Measurements from ENCODE around the gene LATS1. TPM values are rescaled to one million over a fixed set of nuclear protein-coding genes. Genes with fewer than 3 reads are reported as not detected.
A peak's percentile ranks its signal among the peaks of the same experiment; 100 is the strongest.

LATS1 gene
- total RNA-seq, 1 donor from 2014 or later = 11.9 TPM

DNA sequence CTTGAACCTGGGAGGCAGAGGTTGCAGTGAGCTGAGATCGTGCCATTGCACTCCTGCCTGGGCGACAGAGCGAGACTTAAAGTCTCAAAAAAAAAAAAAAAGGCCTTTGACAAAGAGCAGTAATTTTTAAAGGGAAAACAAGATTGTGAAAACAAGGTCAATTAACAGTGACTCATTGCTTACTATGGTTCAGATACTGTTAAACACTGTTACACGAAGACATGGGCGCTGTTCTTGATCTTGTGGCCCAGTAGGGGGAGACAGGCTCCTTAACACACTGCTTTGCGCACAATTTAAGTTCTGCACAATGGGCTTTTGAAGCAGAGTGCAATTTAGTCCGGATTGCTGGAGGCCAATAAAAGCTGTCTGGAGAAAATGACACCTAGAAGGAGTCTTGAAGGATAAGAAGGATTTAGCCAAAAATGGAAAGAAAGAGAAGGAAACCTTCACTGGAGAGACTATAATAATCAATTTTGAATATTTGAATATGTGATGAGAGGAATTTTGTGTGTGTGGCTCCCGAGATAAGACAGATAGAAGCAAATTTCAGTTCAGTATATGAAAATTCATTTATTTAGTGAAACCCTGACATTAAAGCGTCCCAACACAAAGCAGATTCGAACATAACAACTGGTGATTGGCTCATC, 6.0 kb upstream of the LATS1 start:
- H3K27ac ChIP-seq = no peak overlapping the region
- intact Hi-C loops (cut with DNase I) = no loop called here
- H3K27me3 ChIP-seq = no peaks in the 10 kb centered on the region
- no peak overlapping the region for H3K4me3 ChIP-seq
- no peaks in the 10 kb centered on the region for H3K4me1 ChIP-seq
- TF ChIP-seq, protein P1, sequence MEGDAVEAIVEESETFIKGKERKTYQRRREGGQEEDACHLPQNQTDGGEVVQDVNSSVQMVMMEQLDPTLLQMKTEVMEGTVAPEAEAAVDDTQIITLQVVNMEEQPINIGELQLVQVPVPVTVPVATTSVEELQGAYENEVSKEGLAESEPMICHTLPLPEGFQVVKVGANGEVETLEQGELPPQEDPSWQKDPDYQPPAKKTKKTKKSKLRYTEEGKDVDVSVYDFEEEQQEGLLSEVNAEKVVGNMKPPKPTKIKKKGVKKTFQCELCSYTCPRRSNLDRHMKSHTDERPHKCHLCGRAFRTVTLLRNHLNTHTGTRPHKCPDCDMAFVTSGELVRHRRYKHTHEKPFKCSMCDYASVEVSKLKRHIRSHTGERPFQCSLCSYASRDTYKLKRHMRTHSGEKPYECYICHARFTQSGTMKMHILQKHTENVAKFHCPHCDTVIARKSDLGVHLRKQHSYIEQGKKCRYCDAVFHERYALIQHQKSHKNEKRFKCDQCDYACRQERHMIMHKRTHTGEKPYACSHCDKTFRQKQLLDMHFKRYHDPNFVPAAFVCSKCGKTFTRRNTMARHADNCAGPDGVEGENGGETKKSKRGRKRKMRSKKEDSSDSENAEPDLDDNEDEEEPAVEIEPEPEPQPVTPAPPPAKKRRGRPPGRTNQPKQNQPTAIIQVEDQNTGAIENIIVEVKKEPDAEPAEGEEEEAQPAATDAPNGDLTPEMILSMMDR (IDR thresholded peaks at IDR 0.05) = peak; percentile 36 to 60 (median 39)
- H3K9me3 ChIP-seq = no peaks in the 10 kb centered on the region
- no peak for DNase-seq (ENCODE audit: low spot score in 2 of 2)
- H3K36me3 ChIP-seq = peaks cover 13 to 24% of the 10 kb centered on the region in 2 donors

DNA sequence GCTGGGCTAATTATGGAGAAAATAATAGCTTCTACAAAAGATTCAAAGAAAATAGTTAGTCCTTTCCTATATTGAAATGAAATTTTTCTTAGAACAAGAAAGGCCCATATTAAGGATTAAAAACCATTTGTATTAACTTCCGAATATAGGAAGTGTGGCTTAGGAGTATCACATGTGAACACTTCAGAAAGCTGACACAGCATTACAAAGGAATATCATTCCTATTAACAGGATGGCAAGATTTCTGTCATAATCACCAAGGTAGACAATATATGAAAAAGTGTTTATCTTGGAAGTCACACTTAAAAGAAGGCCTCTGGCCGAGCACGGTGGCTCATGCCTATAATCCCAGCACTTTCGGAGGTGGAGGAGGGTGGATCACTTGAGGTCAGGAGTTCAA, 5.4 kb upstream of the LATS1 start:
- TF ChIP-seq, protein P1 (IDR thresholded peaks at IDR 0.05) = no peak
- no peaks in the 10 kb centered on the region for H3K9me3 ChIP-seq
- peaks cover 6 to 20% of the 10 kb centered on the region in 2 donors for H3K36me3 ChIP-seq
- H3K27ac ChIP-seq = no peak overlapping the region
- intact Hi-C loops (cut with DNase I) = no loop called here
- no peaks in the 10 kb centered on the region for H3K4me1 ChIP-seq
- no peaks in the 10 kb centered on the region for H3K27me3 ChIP-seq
- DNase-seq (ENCODE audit: low spot score in 2 of 2) = no peak
- H3K4me3 ChIP-seq = no peak overlapping the region

DNA sequence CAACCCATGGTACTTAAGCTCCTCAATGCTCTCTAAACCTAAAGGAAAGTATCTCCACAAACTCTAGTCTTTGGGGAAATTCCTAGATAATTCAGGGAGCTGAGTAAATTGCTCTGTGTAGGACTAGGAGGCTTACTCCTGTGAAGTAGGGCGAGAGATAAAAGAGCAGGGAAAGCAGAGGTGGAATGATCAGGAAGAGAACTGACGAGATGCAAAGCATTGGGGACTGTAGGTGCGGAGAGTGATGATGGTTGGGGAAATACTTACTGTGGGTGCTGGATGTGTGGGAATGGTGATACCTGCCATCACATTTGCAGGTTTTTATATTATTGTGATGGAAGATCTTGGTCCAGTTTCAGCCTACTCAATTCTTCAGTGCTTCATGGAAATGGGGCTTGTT, 1.6 kb upstream of the LATS1 start:
- H3K9me3 ChIP-seq = no peaks in the 10 kb centered on the region
- H3K27ac ChIP-seq = no peak overlapping the region
- H3K4me3 ChIP-seq = no peak overlapping the region
- intact Hi-C loops (cut with DNase I) = loop anchor here (5.0 kb wide), 2 partner anchors 152 to 172 kb away; partner anchors contain the start of genes GINM1 and PPIL4
- H3K4me1 ChIP-seq = peaks cover 4 to 18% of the 10 kb centered on the region in 2 donors
- peaks cover 0 to under 1% of the 10 kb centered on the region in 2 donors for H3K36me3 ChIP-seq
- DNase-seq (ENCODE audit: low spot score in 2 of 2) = no peak
- H3K27me3 ChIP-seq = no peaks in the 10 kb centered on the region
- TF ChIP-seq, protein P1 (IDR thresholded peaks at IDR 0.05) = no peak

DNA sequence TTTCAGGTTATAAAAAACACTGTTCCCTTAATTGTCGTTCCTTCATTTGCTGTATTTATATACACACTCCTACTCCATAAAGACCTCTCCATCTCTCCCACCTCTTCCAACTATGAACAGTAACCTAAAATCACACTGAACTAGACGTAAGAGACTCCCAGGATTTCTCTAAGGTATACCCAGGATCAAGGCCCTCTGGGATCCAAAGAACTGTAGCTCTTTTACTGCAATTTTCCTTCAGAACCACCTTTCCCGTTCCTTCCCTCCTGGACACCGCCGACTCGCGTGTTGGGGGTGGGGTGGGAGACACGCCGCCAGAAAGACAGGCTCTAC, 680 bp downstream of the LATS1 start:
- DNase-seq (ENCODE audit: low spot score in 2 of 2) = no peak
- peak overlapping the region; percentile 100 for H3K27ac ChIP-seq
- TF ChIP-seq, protein P1 (IDR thresholded peaks at IDR 0.05) = no peak
- peak overlapping the region; percentile 97 for H3K4me3 ChIP-seq
- peaks cover 4 to 20% of the 10 kb centered on the region in 2 donors for H3K4me1 ChIP-seq
- intact Hi-C loops (cut with DNase I) = loop anchor here (2.0 to 5.0 kb wide), 3 partner anchors 68 to 170 kb away; partner anchors contain the start of genes GINM1, KATNA1 and PPIL4
- no peaks in the 10 kb centered on the region for H3K9me3 ChIP-seq
- no peaks in the 10 kb centered on the region for H3K27me3 ChIP-seq
- no peaks in the 10 kb centered on the region for H3K36me3 ChIP-seq

DNA sequence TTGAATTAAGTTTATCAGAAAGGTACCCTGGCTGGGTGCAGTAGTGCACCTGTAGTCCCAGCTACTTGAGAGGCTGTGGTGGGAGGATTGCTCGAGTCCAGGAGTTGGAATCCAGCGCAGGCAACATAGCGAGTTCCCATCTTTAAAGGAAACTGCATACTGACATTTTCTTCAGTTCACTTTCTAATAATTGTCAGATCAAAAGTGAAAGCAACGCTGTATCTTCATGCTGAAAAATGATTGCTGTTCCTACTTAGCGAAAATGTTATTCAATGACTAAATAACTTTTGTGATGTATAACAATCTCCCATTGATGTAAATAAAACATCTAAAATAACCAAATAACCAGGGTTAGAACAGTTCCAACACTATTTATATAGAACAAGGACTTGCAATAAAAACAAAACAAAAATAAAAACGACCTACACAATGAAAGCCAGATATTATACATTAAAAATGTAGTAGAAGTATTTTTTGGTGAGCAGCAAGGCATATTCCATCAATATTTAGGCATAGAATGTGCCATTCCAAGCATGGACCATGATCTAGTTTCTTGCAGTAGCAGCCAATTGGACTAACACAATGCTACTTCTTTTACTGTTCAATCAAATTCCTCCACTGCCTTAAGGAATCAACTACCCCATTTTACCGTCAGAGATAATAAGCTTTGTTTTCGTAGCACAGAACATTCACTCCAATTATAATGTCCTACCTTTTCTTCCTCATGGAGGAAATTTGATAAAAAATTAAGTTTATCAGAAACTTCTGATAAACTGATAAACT, 1.5 kb downstream of the LATS1 start:
- no peak for DNase-seq (ENCODE audit: low spot score in 2 of 2)
- Histone ChIP-seq H3K27me3 (no peaks in the 10 kb centered on the region), H3K36me3 (no peaks in the 10 kb centered on the region), H3K9me3 (no peaks in the 10 kb centered on the region), H3K27ac (peak overlapping the region; percentile 100), H3K4me3 (peak overlapping the region; percentile 97), H3K4me1 (peaks cover 4 to 20% of the 10 kb centered on the region in 2 donors)
- TF ChIP-seq, protein P1 (IDR thresholded peaks at IDR 0.05) = no peak
- intact Hi-C loops (cut with DNase I) = loop anchor here (2.0 to 5.0 kb wide), 3 partner anchors 68 to 169 kb away; partner anchors contain the start of genes GINM1, KATNA1 and PPIL4

Data from ascending aorta (tissue), 2 donors.